GM12878 (cell line): ENCODE measurements around the gene RAB29.

ENCODE experiments used
- ATF2 ChIP-seq: IDR thresholded peaks from 2 replicates; pipeline ENCODE4 v1.6.1; 2012; ENCODE audit warnings: low read length, inconsistent platforms
- CTCF ChIP-seq, 3 experiments: IDR thresholded peaks in 2 of 3; conservative IDR thresholded peaks in 1 of 3; 2 replicates each; pipeline ENCODE4 v1.5.1; 2011; ENCODE audit warnings: low read depth in 3 of 3, low read length in 3 of 3, mild to moderate bottlenecking in 3 of 3, control low read depth in 2 of 3, moderate library complexity in 2 of 3, inconsistent platforms in 1 of 3, mixed read lengths in 1 of 3; ENCODE audit not compliant: control insufficient read depth in 2 of 3, insufficient read depth in 1 of 3; ENCODE audit errors: extremely low read depth in 1 of 3
- FOXM1 ChIP-seq: IDR thresholded peaks from 2 replicates; pipeline ENCODE4 v1.6.1; 2012; ENCODE audit warnings: low read depth, mild to moderate bottlenecking, inconsistent platforms, low read length, moderate library complexity
- HDGF ChIP-seq: fragments of 450-650 bp; IDR thresholded peaks from 2 replicates; pipeline ENCODE4 v1.6.1; 2016; ENCODE audit warnings: antibody characterized with exemption
- NR2C1 ChIP-seq: fragments of 450-650 bp; IDR thresholded peaks from 2 replicates; pipeline ENCODE4 v1.6.1; 2017; ENCODE audit warnings: antibody characterized with exemption, mild to moderate bottlenecking, moderate library complexity
- PBX3 ChIP-seq: IDR thresholded peaks from 2 replicates; pipeline ENCODE4 v1.6.1; 2011; ENCODE audit warnings: mild to moderate bottlenecking, low read depth, low read length, moderate library complexity; ENCODE audit not compliant: insufficient replicate concordance
- RAD21 ChIP-seq: IDR thresholded peaks from 2 replicates; pipeline ENCODE4 v1.6.1; 2011; ENCODE audit warnings: mild to moderate bottlenecking, low read depth, low read length, moderate library complexity; ENCODE audit not compliant: insufficient read depth
- RBBP5 ChIP-seq: fragments of 200-600 bp; sonication (generic); conservative IDR thresholded peaks from 2 replicates; pipeline ENCODE4 v1.6.1; 2016
- STAT1 ChIP-seq: fragments of 450-650 bp; conservative IDR thresholded peaks from 2 replicates; pipeline ENCODE4 v1.6.1; 2014; ENCODE audit warnings: antibody characterized with exemption, mild to moderate bottlenecking

GRCh38 chr1:205802060-205802459 is 26.8 kb upstream of the RAB29 start:
- no peak for TF ChIP-seq NR2C1
- TF ChIP-seq RBBP5 = no peak
- no peak for TF ChIP-seq RAD21
- no peak for TF ChIP-seq CTCF (IDR thresholded peaks at IDR 0.05 in 2 of 3, conservative IDR thresholded peaks at IDR 0.05 in 1 of 3; ENCODE audit: control insufficient read depth in 2 of 3, extremely low read depth in 1 of 3, insufficient read depth in 1 of 3, low read depth in 3 of 3, low read length in 3 of 3)
- no peak for TF ChIP-seq STAT1
- no peak for TF ChIP-seq PBX3
- TF ChIP-seq ATF2 = no peak
- no peak for TF ChIP-seq FOXM1
- no peak for TF ChIP-seq HDGF
